ENCODE measurements around the gene CYSRT1.

- no peak for TF ChIP-seq CTCF (conservative IDR thresholded peaks at IDR 0.05 in 1 of 2, IDR thresholded peaks at IDR 0.05 in 1 of 2; ENCODE audit: low read depth in 1 of 2, low read length in 2 of 2)
- no peak for TF ChIP-seq EZH2 (IDR thresholded peaks at IDR 0.05; ENCODE audit: low read length, missing control alignments)
These were observed 7.4 kb upstream of the CYSRT1 start for GRCh38 chr9:137217276-137218211.

Measured in fibroblast of lung (primary cell).